ENCODE results near the gene ADARB2.

DNA sequence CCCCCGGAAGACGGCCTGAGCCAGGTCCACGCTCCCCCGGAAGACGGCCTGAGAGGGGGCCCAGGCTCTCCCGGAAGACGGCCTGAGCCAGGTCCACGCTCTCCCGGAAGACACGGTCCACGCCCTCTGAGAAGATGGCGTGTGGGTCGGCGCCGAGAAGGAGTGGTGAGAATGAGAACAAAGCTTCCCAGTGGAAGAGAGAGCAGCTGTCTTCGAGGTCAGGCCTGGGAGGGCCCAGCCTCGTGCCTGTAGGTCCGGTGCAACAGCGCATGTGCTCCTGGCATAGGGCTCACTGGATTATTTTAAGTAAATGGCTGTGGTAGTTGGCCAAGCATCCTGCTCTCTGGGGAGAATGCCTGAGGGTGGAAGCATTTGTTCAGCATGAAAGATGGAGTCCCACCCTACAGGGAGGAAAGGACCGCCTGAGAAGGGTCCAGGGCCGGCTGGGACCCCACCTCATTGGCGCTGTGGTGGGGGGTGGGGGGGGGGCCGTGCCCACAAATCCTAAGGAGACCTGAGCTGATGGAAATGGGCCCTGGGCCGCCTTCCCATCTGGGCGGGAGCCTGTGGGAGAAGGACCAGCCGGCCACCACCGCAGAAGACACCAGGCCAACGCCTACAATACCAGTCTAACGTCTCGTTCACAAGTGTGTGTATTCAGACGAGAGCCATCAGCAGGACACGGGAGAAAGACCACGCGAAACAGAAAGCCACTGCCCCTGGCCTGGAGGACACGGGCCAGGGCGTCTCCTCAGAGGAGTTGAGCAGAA lies 471.1 kb downstream of the ADARB2 start:
- TF ChIP-seq, protein P1, sequence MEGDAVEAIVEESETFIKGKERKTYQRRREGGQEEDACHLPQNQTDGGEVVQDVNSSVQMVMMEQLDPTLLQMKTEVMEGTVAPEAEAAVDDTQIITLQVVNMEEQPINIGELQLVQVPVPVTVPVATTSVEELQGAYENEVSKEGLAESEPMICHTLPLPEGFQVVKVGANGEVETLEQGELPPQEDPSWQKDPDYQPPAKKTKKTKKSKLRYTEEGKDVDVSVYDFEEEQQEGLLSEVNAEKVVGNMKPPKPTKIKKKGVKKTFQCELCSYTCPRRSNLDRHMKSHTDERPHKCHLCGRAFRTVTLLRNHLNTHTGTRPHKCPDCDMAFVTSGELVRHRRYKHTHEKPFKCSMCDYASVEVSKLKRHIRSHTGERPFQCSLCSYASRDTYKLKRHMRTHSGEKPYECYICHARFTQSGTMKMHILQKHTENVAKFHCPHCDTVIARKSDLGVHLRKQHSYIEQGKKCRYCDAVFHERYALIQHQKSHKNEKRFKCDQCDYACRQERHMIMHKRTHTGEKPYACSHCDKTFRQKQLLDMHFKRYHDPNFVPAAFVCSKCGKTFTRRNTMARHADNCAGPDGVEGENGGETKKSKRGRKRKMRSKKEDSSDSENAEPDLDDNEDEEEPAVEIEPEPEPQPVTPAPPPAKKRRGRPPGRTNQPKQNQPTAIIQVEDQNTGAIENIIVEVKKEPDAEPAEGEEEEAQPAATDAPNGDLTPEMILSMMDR (tag by site-specific recombination; IDR thresholded peaks at IDR 0.05): no peak
- TF ChIP-seq, protein P2, sequence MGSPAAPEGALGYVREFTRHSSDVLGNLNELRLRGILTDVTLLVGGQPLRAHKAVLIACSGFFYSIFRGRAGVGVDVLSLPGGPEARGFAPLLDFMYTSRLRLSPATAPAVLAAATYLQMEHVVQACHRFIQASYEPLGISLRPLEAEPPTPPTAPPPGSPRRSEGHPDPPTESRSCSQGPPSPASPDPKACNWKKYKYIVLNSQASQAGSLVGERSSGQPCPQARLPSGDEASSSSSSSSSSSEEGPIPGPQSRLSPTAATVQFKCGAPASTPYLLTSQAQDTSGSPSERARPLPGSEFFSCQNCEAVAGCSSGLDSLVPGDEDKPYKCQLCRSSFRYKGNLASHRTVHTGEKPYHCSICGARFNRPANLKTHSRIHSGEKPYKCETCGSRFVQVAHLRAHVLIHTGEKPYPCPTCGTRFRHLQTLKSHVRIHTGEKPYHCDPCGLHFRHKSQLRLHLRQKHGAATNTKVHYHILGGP (tag by site-specific recombination; IDR thresholded peaks at IDR 0.05): no peak
- TF ChIP-seq SP2 (tag by site-specific recombination; IDR thresholded peaks at IDR 0.05): no peak
- TF ChIP-seq ZNF768 (tag by site-specific recombination; IDR thresholded peaks at IDR 0.05): no peak
- TF ChIP-seq ZNF670 (tag by site-specific recombination; IDR thresholded peaks at IDR 0.05; ENCODE audit: low read depth): no peak
- no peak for TF ChIP-seq ZNF23 (tag by site-specific recombination; IDR thresholded peaks at IDR 0.05; ENCODE audit: borderline replicate concordance)
- TF ChIP-seq ZNF223 (tag by site-specific recombination; IDR thresholded peaks at IDR 0.05): no peak
- TF ChIP-seq ZBTB7A (tag by site-specific recombination; IDR thresholded peaks at IDR 0.05; ENCODE audit: low read depth): no peak
- TF ChIP-seq ZNF549 (tag by site-specific recombination; IDR thresholded peaks at IDR 0.05): no peak
- TF ChIP-seq, protein P3, sequence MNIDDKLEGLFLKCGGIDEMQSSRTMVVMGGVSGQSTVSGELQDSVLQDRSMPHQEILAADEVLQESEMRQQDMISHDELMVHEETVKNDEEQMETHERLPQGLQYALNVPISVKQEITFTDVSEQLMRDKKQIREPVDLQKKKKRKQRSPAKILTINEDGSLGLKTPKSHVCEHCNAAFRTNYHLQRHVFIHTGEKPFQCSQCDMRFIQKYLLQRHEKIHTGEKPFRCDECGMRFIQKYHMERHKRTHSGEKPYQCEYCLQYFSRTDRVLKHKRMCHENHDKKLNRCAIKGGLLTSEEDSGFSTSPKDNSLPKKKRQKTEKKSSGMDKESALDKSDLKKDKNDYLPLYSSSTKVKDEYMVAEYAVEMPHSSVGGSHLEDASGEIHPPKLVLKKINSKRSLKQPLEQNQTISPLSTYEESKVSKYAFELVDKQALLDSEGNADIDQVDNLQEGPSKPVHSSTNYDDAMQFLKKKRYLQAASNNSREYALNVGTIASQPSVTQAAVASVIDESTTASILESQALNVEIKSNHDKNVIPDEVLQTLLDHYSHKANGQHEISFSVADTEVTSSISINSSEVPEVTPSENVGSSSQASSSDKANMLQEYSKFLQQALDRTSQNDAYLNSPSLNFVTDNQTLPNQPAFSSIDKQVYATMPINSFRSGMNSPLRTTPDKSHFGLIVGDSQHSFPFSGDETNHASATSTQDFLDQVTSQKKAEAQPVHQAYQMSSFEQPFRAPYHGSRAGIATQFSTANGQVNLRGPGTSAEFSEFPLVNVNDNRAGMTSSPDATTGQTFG (tag by site-specific recombination; IDR thresholded peaks at IDR 0.05; ENCODE audit: borderline replicate concordance): no peak
- TF ChIP-seq ZNF76 (tag by site-specific recombination; IDR thresholded peaks at IDR 0.05; ENCODE audit: borderline replicate concordance, low read depth): no peak
